ENCODE results near the gene LMOD3. TPM values are rescaled to one million over a fixed set of nuclear protein-coding genes. Genes with fewer than 3 reads are reported as not detected.

Gene LMOD3
- total RNA-seq, 2 donors from 2014 or later = not detected

DNA sequence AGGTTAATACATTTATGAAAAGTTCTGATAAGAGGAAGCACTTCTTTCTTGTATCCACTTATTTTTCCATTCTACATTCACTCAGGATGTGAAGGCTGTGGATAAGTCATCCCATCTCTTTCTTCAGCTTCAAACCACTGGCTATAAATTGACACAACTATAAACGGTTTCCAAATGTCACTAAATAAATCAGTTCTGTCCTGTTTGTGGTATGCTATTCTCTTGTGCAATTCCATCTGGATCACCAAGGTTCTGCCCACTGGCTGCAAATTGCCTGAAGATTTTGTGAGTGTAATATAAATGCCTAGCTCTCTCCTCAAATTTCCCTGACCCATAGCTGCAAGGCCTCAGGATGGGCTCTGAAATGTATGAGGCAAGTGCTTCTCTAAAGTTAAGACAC, 7.1 kb upstream of the LMOD3 start:
- DNase-seq (ENCODE audit: low spot score) = no peak
- intact Hi-C loops (cut with DNase I) = loop anchor here in 1 of 2 donors (10.0 kb wide), 1 partner anchor 535 kb away; no protein-coding TSS in a partner anchor

DNA sequence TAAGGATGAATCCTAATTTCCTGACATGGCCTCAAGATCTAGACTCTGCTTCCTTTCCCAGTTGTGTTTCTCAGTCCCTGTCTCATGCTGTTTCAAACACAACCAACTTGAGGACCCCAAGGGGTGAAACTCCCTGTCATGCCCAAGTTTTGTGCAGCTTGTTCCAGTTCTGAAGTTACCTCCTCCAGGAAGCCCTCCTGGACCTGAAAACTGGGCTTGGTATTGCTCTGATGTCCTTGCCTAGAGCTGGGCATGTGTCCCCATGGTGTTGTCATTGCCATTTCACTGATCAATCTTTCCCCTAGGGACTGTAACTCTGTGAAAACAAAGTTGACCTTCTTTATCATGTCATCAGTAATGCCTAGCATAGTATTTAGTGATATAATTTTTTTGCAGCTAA, 6.1 kb upstream of the LMOD3 start:
- intact Hi-C loops (cut with DNase I) = loop anchor here in 1 of 2 donors (10.0 kb wide), 1 partner anchor 536 kb away; no protein-coding TSS in a partner anchor
- DNase-seq (ENCODE audit: low spot score) = no peak

DNA sequence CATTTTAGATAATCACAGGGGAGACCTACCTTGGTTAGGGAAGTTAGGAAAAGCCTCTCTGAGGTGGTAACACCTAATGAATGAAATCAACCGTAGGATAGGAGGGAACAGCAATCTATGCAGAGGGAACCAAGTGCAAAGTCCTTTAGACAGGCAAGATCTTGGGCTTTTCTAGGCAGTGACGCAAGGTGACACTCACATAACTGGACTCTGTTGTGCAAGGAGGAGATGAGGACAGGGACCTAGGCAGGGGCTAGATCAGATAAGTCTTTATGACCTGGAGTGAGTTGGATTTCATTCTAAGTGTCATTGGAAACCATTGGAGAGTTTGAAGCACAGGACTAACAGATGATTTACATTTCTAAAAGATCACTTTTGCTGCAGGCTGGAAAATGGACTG, 4.6 kb upstream of the LMOD3 start:
- no peak for DNase-seq (ENCODE audit: low spot score)
- intact Hi-C loops (cut with DNase I) = loop anchor here in 1 of 2 donors (10.0 kb wide), 1 partner anchor 538 kb away; no protein-coding TSS in a partner anchor

DNA sequence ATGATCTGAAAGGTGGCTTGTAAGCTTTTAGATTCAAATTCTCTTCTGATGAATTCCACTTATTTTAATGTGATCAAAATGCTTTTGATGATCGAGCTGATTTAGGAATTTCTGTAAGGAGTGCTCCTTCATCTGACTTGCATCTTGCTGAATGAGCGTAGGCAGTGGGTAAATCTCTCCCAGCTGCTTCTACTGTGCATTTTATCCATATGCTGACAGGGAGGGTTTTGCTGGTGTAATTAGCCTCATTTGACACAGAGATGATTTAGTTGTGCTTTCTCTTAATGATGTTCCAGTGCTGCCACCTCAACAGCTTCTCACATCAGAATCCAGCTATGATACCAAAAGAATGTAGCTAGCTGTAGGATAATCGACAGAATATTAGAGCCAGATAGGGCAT, 3.8 kb upstream of the LMOD3 start:
- intact Hi-C loops (cut with DNase I) = loop anchor here in 1 of 2 donors (10.0 kb wide), 1 partner anchor 539 kb away; no protein-coding TSS in a partner anchor
- no peak for DNase-seq (ENCODE audit: low spot score)

DNA sequence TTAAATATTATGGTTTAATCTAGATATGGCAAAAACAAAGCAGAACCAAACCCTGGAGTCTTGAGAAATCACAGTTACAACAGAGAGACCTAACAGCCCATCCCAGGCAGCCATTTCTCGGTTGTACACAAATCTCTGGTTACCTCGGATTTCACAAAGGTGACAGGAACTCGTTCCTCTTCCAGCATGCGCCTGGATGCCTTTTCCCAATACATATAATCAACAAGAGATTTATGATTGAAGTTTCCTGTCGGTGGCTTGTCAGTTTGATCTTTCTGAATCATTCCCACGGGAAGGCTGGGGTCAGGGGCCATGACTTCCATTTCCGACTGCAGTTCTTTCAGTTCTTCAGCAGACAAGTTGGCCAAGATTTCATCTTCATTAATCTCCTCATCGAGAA, 445 bp downstream of the LMOD3 start:
- intact Hi-C loops (cut with DNase I) = loop anchor here in 1 of 2 donors (10.0 kb wide), 1 partner anchor 543 kb away; no protein-coding TSS in a partner anchor
- no peak for DNase-seq (ENCODE audit: low spot score)

DNA sequence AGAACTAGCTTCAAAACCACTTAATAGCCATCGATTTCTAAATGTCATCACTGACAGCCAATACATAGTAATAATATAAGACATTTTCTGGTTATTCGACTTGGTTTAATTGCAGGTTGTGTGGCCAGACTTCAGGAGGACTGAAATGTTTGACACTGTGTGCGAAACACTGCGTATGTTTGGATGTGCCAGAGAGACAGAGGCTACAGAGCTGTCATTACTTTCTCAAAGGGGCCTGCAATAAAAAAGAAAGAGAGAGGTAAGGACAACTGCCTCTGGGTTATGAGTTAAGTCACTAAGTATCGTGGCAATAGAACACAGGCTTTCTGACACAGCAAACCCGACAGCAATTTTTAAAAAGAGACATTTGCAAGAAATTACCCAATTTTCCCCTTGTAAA, 882 bp downstream of the LMOD3 start:
- intact Hi-C loops (cut with DNase I) = loop anchor here in 1 of 2 donors (10.0 kb wide), 1 partner anchor 543 kb away; no protein-coding TSS in a partner anchor
- no peak for DNase-seq (ENCODE audit: low spot score)

DNA sequence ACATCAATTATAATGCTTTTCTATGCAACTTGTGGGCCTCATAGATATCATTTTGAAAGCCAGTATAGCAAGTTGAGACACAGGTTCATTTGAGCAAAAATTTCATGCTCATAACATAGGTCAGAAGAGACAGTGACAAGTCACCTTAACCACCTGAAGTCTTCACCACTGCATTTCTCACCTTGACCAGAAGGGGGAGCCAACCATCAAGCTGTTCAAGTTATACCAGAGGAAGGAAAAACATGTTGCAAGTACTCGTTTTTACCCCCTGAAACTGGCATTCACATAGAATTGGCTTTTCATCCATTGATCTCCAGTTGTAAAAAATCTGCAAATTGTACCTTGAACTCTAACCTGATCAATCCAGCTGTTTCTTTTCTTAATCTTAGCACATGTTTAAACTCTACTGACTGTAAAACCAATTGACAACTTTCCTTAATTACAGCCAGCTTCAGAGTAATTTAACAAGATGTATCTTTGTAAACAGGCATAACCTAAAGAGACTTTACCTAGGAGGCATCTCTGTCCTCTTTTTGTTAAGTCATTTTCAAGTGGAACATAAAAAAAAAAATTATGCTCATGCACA, 1.4 kb downstream of the LMOD3 start:
- no peak for DNase-seq (ENCODE audit: low spot score)
- intact Hi-C loops (cut with DNase I) = loop anchor here in 1 of 2 donors (10.0 kb wide), 1 partner anchor 544 kb away; no protein-coding TSS in a partner anchor

DNA sequence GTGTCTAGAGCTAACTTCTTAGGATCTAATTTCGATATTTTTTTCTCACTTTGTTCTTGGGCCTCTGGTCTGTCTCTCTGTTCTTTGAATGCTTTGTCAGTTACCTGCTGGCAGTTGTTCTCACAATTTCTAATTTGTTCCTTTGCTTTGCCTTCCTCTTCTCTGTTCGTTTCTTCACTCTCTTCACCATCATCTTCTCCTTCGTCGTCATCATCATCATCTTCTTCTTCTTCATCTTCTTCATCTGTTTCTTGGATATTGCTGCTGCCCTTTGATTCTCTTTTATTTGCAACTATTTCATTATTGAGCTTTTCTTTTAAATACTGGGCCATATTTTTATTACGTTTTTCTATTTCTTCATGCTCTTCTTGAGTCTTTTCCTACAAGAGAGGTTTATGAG, 2.7 kb downstream of the LMOD3 start:
- DNase-seq (ENCODE audit: low spot score) = no peak
- intact Hi-C loops (cut with DNase I) = loop anchor here in 1 of 2 donors (10.0 kb wide), 1 partner anchor 545 kb away; no protein-coding TSS in a partner anchor

DNA sequence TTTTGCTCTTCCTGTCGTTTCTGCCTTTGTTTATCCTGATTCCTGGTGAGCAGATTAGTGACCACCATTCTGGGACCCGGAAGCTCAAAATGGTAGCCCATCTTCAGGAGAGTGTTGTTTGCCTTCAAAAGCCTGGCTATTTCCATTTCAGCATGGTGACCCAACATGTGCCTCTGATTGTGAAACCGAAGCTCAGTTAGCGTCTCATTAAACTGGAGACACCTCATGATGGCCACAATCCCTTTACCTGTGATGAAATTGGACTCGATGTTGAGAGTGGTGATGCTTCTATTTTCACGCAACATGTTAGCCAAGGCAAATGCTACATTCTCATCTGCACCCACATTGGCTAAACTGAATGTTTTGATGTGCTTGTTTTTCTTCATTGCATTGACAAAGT, 3.3 kb downstream of the LMOD3 start:
- DNase-seq (ENCODE audit: low spot score) = no peak
- intact Hi-C loops (cut with DNase I) = no loop called here

DNA sequence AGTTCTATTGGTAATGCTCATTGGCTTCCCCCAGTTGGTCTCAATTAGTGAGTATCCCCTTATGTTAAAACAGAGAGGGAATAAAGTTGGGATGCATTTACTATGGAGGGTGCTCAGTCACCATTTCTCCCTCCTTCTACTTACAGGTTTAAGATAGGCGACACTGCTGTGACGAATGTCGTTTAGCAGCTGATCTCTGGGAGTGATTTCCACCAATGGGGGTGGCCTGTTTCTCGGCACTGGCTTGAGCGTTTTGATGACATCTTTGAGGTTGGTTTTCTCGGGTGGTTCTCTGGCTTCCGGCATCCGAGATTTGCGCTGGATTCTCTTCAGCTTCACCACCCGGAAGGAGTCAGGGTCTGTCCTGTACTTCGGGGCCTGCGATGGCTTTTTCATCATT, 3.8 kb downstream of the LMOD3 start:
- DNase-seq (ENCODE audit: low spot score) = no peak
- intact Hi-C loops (cut with DNase I) = no loop called here

DNA sequence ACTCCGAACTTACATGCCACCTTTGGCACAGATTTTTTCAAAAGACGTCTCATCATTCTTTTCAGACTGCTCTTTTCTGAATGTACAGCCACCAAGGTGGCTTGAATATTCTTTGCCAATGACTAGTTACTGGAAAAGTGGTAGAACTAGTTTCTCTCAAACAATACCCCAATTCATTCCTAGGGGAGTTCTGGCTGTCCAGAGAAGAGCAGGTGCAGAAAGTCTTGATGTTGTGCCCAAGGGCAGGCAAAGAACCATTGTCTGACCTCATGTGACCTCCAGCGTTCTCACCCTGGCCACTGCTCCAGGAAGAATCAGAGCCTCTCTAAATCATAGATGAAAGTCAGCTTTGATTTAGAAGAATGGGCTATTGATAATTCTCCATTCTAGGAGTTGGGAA, 5.5 kb downstream of the LMOD3 start:
- intact Hi-C loops (cut with DNase I) = no loop called here
- no peak for DNase-seq (ENCODE audit: low spot score)

DNA sequence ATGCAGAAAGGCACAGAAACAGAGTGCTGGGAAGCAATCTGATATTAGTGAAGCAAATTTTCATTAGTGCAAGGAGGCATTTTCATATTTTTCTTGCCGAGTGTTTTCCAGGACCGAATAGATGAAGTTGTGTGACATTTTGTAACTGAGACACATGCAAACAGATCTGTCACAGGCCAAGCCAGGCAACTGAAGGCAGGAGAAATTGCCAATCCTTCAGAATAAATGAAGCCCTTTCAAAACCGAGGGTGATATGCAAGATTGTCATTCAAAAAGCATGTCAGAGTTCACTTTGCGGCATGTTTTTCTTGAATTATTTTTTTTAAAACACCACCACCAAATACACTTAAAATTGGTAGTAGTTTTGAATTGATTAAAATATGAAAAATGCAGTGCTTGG, 6.2 kb downstream of the LMOD3 start:
- intact Hi-C loops (cut with DNase I) = no loop called here
- no peak for DNase-seq (ENCODE audit: low spot score)

DNA sequence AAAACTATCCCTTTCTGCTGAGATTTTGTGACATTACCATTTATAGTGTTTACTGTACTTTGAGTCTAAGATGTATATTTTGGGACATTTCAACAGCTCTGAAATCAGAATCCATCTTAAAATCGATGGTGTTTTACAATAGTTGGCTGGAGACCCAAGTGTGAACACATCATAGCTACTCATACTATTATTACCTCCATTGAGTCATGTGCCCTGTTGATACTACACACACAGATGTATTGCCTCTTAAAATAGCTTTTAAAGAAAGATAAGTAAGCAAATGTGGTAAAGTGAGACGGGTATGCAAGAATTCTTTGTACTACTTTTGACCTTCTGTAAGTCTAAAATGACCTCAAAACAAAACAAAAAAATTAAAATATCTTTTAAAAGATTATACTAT, 6.7 kb downstream of the LMOD3 start:
- DNase-seq (ENCODE audit: low spot score) = no peak
- intact Hi-C loops (cut with DNase I) = no loop called here

DNA sequence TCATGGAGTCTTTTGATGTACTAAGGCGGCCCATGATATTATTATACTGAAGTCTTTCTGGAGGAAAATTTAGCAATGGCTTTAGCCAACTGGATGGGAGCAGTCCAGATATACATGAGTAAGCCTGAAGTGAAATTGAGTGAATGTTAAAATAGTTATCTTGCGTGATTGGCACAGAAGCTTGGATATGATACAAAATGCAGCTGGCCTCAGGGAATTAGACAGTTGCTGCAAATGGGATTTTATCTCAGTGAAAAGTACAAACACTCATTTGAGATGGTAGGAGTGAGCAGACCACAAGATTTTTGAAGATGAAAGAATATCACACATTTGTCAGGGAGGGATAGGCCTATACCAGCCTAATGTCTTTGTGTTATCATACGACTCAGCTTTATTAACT, 8.9 kb downstream of the LMOD3 start:
- intact Hi-C loops (cut with DNase I) = no loop called here
- DNase-seq (ENCODE audit: low spot score) = no peak

DNA sequence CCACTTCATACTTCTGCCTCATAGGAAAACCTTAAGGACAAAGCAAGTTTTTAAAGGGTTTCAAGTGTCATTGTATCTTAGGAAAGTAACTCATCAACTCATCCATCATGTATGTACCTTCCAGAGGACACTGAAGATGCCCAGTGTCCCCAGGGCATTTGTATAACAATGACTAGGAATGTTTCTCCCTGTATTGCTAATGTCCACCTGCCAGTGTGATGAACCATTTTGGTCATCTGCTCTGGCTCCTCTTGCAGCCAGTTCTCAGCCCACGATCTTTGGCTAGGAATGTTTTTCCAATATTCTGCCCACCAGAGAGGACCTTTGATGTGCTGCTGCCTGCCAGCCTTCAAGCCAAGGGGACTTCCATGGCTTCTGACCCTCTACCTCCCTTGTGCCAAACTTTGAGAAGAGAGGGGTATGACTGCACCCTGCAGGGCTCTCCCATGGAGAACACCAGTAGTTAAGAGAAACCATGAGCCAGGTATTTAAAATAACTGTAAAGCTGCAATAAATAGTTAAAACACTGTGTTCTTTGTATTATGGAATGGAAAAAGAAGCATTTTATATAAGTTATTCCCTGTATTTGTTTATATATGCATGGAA, 11.4 kb downstream of the LMOD3 start:
- DNase-seq (ENCODE audit: low spot score) = no peak
- intact Hi-C loops (cut with DNase I) = no loop called here

DNA sequence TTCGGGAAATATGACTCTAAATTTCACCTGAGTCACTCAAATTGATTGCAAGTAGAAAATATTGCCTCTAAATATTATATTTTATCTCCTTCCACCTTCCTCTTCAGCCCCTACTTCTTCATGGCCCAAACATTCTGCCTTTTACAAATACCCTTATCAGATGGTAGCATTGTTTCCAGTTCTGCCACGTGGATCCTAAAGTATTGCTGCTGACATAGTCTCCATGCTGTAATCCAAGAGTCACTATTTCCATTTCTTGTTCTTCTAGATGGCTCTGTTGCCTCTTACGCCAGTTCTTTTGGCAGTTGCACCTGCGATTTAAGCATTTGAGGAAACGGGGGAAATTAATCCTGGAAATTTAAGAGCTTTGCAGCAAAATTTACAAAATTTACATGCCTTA, 13.6 kb downstream of the LMOD3 start:
- no peak for DNase-seq (ENCODE audit: low spot score)
- intact Hi-C loops (cut with DNase I) = no loop called here

DNA sequence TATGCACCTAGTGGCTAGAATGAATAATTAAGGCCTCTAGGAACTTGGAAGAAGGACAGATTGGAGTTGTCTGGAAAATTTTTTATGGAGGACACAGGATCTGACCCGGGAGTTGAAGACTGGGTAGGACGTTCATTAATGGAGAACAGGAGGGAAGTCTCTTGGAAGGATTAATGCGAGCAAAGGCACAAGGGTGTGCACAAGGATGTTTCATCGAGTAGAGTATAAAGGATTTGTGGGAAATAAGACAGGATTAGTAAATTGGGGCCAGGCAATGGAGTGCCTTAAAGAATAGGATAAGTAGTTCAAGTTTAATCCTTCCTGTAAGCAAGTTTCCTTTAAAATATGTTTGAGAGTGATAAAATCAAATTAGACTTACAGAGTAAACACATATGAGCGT, 14.6 kb downstream of the LMOD3 start:
- no peak for DNase-seq (ENCODE audit: low spot score)
- intact Hi-C loops (cut with DNase I) = no loop called here

DNA sequence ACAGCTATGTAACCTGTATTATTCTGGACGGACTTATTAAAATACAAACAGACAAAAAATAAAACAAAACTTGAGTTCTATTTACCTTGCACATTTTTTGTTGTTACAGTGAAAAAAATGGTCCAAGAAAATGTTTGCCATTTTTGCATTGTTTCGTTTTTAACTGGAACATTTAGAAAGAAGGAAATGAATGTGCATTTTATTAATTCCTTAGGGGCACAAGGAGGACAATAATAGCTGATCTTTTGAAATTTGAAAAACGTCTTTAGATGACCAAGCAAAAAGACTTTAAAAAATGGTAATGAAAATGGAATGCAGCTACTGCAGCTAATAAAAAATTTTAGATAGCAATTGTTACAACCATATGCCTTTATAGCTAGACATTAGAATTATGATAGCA, 17.1 kb downstream of the LMOD3 start:
- no peak for DNase-seq (ENCODE audit: low spot score)
- intact Hi-C loops (cut with DNase I) = no loop called here

DNA sequence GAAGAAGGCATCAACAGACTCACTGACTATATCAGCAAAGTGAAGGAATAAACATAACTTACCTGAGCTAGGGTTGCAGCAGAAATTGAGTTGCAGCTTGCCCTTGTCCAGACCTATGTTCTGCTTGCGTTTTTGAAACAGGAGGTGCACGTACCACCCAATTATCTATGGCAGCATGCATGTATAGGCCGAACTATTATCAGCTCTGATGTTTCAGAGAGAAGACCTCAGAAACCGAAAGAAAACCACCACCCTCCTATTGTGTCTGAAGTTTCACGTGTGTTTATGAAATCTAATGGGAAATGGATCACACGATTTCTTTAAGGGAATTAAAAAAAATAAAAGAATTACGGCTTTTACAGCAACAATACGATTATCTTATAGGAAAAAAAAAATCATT, 17.8 kb downstream of the LMOD3 start:
- no peak for DNase-seq (ENCODE audit: low spot score)

DNA sequence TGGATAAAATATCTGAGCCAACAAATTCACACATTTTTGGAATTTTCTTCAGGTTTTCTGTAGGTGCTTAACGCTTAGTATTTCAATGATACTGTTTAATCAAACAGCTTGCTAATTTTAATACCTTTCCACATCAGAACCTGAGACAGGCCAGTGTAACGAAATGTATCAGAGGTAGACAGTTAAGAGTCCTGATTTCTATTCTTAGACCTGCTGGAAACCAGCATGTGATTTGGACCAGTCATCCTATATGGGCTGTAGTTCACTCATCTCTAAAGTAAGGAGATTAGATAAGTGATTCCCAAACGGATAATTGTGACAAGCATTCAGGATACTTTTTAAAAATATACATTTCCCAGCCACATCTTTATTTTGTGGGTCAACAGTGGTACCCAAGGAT, 19.3 kb downstream of the LMOD3 start:
- intact Hi-C loops (cut with DNase I) = no loop called here
- no peak for DNase-seq (ENCODE audit: low spot score)

More for the DNA sequence above, 17.8 kb downstream of the LMOD3 start:
- intact Hi-C loops (cut with DNase I) = no loop called here

DNA sequence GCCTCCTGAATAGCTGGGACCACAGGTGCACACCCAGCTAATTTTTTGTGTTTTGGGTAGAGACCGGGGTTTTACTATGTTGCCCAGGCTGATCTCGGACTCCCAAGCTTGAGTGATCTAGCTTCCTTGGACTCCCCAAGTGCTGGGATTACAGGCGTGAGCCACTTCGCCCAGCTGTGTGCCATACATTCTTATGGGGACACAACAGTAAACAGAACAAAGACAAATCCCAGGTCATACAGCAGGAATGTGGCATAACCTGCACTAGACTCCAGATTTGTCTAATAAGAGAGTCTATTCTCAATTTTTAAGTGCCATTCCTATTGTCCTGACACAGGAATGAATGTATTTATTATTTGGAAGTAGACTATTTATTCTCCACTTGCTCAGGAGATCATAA, 20.0 kb downstream of the LMOD3 start:
- intact Hi-C loops (cut with DNase I) = no loop called here
- DNase-seq (ENCODE audit: low spot score) = no peak
